Measurements from ENCODE around the gene ANTXR1.

The ANTXR1 gene

GRCh38 chr2:69090820-69091219 lies 77.8 kb downstream of the ANTXR1 start:
- H3K27me3 ChIP-seq (ENCODE audit: insufficient read depth, low read length, poor library complexity), result no peaks in the 10 kb centered on the region
- H3K9ac ChIP-seq (ENCODE audit: low read depth, low read length), result no peak overlapping the region
- H2AFZ ChIP-seq (ENCODE audit: low read depth, low read length), result no peak overlapping the region
- no peak overlapping the region for H3K4me2 ChIP-seq (ENCODE audit: insufficient read depth, low read length)
- H3K9me3 ChIP-seq (ENCODE audit: insufficient read depth, low read length, severe bottlenecking), result no peaks in the 10 kb centered on the region
- H3K27ac ChIP-seq (ENCODE audit: low read length), result no peak overlapping the region
- ATAC-seq (ENCODE audit: insufficient read depth, low read depth) (no peak), DNase-seq (no peak)
- H3K4me3 ChIP-seq (ENCODE audit: low read depth in 1 of 2, low read length in 2 of 2), result no peak overlapping the region
- H3K79me2 ChIP-seq (ENCODE audit: insufficient read depth, low read length), result no peaks in the 10 kb centered on the region
- H4K20me1 ChIP-seq (ENCODE audit: insufficient read depth, low read length), result no peaks in the 10 kb centered on the region
- H3K4me1 ChIP-seq (ENCODE audit: insufficient read depth, low read length), result no peaks in the 10 kb centered on the region
- H3K36me3 ChIP-seq (ENCODE audit: insufficient read depth, low read length), result peaks cover 31% of the 10 kb centered on the region; the same call in 1 of the 2 replicates
- TF ChIP-seq CTCF (IDR thresholded peaks at IDR 0.05; ENCODE audit: borderline replicate concordance, extremely low read depth, low read length, poor library complexity, severe bottlenecking) (no peak), EZH2 (IDR thresholded peaks at IDR 0.05; ENCODE audit: borderline replicate concordance, low read depth, low read length, severe bottlenecking) (no peak)

DNA sequence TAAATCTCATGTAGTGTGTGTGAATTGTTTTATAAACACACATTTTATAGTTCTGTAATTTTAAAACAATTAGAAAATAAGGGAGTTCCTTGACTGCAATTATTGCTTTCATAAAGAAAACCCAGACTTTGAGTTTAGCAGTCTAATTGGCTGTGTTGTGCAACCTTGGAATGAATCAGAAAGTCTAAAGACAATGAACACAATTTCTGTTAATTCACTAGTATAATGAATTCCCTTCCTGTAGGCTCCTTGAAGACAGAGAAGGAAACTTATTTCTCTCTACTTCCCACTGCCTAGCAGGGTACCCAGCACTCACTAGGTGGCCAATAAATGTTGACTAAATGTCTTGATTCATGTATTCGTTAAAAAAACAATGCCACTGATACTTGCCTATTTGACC lies 79.9 kb downstream of the ANTXR1 start:
- Histone ChIP-seq H3K27me3 (ENCODE audit: insufficient read depth, low read length, poor library complexity) (no peaks in the 10 kb centered on the region), H3K9ac (ENCODE audit: low read depth, low read length) (no peak overlapping the region), H3K4me3 (ENCODE audit: low read depth in 1 of 2, low read length in 2 of 2) (no peak overlapping the region), H4K20me1 (ENCODE audit: insufficient read depth, low read length) (no peaks in the 10 kb centered on the region), H3K4me1 (ENCODE audit: insufficient read depth, low read length) (no peaks in the 10 kb centered on the region), H2AFZ (ENCODE audit: low read depth, low read length) (no peak overlapping the region), H3K9me3 (ENCODE audit: insufficient read depth, low read length, severe bottlenecking) (no peaks in the 10 kb centered on the region), H3K36me3 (ENCODE audit: insufficient read depth, low read length) (peaks cover 35% of the 10 kb centered on the region; the same call in 1 of the 2 replicates), H3K27ac (ENCODE audit: low read length) (no peak overlapping the region), H3K79me2 (ENCODE audit: insufficient read depth, low read length) (no peaks in the 10 kb centered on the region), H3K4me2 (ENCODE audit: insufficient read depth, low read length) (no peak overlapping the region)
- no peak for ATAC-seq (ENCODE audit: insufficient read depth, low read depth)
- DNase-seq, result no peak
- TF ChIP-seq EZH2 (IDR thresholded peaks at IDR 0.05; ENCODE audit: borderline replicate concordance, low read depth, low read length, severe bottlenecking) (no peak), CTCF (IDR thresholded peaks at IDR 0.05; ENCODE audit: borderline replicate concordance, extremely low read depth, low read length, poor library complexity, severe bottlenecking) (no peak)

GRCh38 chr2:69095305-69095704 lies 82.3 kb downstream of the ANTXR1 start:
- Histone ChIP-seq H3K27ac (ENCODE audit: low read length) (no peak overlapping the region), H3K4me2 (ENCODE audit: insufficient read depth, low read length) (no peak overlapping the region), H3K36me3 (ENCODE audit: insufficient read depth, low read length) (peaks cover 36% of the 10 kb centered on the region; the same call in 1 of the 2 replicates), H3K79me2 (ENCODE audit: insufficient read depth, low read length) (no peaks in the 10 kb centered on the region), H4K20me1 (ENCODE audit: insufficient read depth, low read length) (no peaks in the 10 kb centered on the region), H3K9me3 (ENCODE audit: insufficient read depth, low read length, severe bottlenecking) (no peaks in the 10 kb centered on the region), H3K9ac (ENCODE audit: low read depth, low read length) (no peak overlapping the region), H3K4me1 (ENCODE audit: insufficient read depth, low read length) (no peaks in the 10 kb centered on the region), H2AFZ (ENCODE audit: low read depth, low read length) (no peak overlapping the region), H3K27me3 (ENCODE audit: insufficient read depth, low read length, poor library complexity) (no peaks in the 10 kb centered on the region), H3K4me3 (ENCODE audit: low read depth in 1 of 2, low read length in 2 of 2) (no peak overlapping the region)
- ATAC-seq (ENCODE audit: insufficient read depth, low read depth), result no peak
- TF ChIP-seq CTCF (IDR thresholded peaks at IDR 0.05; ENCODE audit: borderline replicate concordance, extremely low read depth, low read length, poor library complexity, severe bottlenecking) (no peak), EZH2 (IDR thresholded peaks at IDR 0.05; ENCODE audit: borderline replicate concordance, low read depth, low read length, severe bottlenecking) (no peak)
- no peak for DNase-seq

All from DND-41 (cell line).